GM10266 (cell line): ENCODE measurements around the gene MORN2.

Experiments
- DNase-seq: peaks from one replicate; pipeline ENCODE4 v3.0.0; 2012; ENCODE audit errors: extremely low spot score
- TF ChIP-seq, protein P1 (sequence below): IDR thresholded peaks from 2 replicates; pipeline ENCODE4 v1.5.1; 2012; ENCODE audit warnings: mild to moderate bottlenecking, low read depth; ENCODE audit not compliant: control insufficient read depth, insufficient read depth; ENCODE audit errors: missing control alignments

The MORN2 gene

DNA sequence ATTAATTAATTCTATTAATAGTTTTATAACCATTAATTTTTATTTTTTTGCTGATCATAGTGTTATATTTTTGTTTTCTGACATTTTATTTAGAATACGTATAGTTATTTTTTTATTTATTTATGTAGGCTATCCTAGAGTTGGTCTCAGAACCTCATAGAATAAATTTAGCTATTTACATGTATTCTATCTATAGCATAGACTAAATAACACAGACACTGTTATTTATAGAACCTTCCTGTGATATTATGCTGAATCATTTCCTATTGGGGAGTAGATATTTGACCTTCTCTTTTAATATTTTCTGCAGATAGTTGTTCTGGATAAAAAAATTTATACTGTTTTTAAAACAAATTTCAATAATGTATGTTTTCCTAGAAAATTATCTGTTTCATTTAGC lies 34.1 kb downstream of the MORN2 start:
- TF ChIP-seq, protein P1, sequence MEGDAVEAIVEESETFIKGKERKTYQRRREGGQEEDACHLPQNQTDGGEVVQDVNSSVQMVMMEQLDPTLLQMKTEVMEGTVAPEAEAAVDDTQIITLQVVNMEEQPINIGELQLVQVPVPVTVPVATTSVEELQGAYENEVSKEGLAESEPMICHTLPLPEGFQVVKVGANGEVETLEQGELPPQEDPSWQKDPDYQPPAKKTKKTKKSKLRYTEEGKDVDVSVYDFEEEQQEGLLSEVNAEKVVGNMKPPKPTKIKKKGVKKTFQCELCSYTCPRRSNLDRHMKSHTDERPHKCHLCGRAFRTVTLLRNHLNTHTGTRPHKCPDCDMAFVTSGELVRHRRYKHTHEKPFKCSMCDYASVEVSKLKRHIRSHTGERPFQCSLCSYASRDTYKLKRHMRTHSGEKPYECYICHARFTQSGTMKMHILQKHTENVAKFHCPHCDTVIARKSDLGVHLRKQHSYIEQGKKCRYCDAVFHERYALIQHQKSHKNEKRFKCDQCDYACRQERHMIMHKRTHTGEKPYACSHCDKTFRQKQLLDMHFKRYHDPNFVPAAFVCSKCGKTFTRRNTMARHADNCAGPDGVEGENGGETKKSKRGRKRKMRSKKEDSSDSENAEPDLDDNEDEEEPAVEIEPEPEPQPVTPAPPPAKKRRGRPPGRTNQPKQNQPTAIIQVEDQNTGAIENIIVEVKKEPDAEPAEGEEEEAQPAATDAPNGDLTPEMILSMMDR: no peak
- no peak for DNase-seq

DNA sequence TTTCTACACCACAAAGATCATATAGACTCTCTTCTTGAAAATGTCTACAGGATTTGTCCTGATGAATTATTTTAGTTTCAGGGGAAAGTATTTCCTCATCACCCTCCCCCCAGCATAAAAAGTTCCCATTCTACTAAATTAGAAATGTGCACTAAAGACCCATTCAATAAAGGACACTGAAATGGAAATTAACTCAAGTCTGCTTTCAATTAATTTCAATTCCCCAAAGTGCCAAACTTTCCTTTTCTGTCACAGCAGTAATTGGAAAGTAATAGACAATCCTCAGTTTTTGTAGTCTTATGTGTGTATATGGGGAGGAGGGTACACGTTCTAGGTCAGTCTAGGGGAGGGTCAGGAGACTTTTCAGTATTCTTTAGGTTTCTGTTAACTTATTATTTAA lies 35.4 kb downstream of the MORN2 start:
- TF ChIP-seq, protein P1: no peak
- no peak for DNase-seq

DNA sequence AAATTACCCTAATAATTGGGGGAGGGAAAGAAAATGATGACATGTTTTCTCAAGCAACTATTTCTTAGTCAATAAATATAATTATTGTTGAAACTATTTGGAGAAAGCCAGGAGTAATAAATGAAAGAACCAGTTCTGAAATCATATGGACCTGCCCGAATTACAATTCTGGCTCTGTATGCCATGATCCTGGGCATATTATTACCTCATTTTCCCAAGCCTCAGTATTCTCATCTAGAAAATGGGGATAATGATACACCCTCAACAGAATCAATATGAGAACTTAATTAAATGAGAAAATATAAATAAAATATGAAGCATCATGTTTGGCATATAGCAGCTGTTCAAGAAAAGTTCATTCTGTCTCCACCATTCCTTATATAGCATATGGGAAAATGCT lies 36.8 kb downstream of the MORN2 start:
- TF ChIP-seq, protein P1: no peak

DNA sequence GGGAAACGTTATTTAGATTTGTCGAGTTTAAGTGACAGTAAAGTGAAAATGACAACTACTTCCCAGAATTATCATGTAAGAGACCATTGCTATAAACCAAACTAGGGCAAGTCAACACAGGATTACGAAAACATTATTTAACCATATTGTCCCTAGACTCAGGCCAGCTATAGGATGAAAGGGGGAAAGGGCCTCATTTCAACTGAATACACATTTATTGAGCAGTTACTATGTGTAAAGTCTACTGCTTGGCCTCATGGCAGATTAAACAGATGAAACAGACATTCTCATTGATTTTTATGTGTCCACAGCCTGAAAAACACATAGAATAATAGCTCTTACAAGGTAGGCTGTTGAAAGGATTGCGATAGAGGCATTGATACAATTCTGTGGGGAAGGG lies 46.6 kb downstream of the MORN2 start:
- TF ChIP-seq, protein P1: no peak

More for the DNA sequence above, 36.8 kb downstream of the MORN2 start:
- no peak for DNase-seq

DNA sequence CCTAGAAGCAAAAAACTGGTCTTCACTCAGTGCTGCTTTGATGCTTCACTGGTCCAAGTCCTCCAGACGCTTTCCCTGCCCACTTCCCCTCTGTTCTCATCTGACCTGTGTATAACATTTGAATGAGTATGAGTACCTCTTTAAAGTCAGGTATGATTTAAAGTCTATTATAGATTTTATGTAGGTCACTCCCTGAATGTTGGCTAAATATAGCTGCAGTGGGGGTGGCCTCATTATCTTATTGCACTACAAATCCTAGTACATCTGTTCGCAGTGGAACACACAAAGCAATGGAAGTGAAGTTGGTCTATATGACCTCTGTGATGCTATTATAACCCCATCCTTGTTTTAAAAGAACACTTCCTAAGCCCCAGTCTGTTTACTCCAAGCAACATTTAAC lies 47.1 kb downstream of the MORN2 start:
- DNase-seq: no peak
- TF ChIP-seq, protein P1: no peak

More for the DNA sequence above, 46.6 kb downstream of the MORN2 start:
- no peak for DNase-seq

DNA sequence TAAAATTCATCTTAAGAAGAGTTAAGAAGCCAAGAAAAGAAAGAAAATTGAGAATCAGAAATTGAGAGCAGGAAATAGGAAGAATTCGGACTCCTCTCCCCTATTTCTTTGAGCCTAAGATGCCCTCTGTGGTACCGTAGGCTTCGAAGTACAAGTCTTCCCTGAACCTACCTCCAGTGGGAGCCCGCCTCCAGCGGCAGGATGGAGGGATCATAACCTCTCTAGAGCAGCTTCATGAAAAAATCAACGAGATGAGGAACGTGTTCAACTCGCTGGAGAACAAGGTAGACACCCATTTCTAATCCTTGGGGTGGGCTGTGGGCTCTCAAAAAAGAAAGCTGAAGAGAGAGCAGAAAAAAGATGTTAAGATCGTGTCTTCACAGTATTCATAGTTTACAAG lies 50.2 kb downstream of the MORN2 start:
- no peak for DNase-seq
- TF ChIP-seq, protein P1: no peak

DNA sequence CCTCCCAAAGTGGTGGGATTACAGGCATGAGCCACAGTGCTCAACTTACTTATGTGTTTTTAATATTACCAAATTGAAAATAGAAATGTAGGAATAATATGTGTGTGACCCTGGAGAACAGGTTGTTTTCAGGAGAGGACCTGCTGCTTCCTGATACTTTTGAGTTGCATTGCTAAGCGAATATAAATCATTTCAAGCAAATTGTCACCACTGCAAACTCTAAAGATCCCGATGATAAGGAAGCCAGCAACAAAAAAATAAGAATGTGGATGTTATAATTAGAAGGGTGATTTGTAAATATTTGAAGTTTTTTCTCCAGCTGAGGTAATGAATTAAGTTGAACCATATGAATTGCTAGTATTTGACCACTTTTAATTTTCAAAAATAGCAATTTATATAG lies 54.8 kb downstream of the MORN2 start:
- TF ChIP-seq, protein P1: no peak

More for the DNA sequence above, 54.8 kb downstream of the MORN2 start:
- DNase-seq: no peak
